Activated CD4-positive, alpha-beta T cell treated with anti-CD3 and anti-CD28 coated beads, Interleukin-2, amount 50 U/mL, for 24 hours (primary cell): ENCODE measurements around the gene ZNF280A.
"Not testable (repeated sequence)": the region's sequence is repeated elsewhere in the genome, so short reads cannot be mapped to it uniquely, and the experiment has no call there.

Source experiments
- DNase-seq, 2 donors: peaks; one replicate each; pipeline ENCODE4 v3.0.0-alpha.2; 2020; ENCODE audit warnings: low read depth in 1 of 2, low spot score in 1 of 2

ZNF280A gene

GRCh38 chr22:22546490-22546889 is 26.4 kb upstream of the ZNF280A start:
- DNase-seq = no peak

- no peak for DNase-seq
Observed at GRCh38 chr22:22545084-22545483, 25.0 kb upstream of the ZNF280A start.

GRCh38 chr22:22538226-22538989 is 18.3 kb upstream of the ZNF280A start:
- DNase-seq = no peak

GRCh38 chr22:22536916-22537315 is 16.8 kb upstream of the ZNF280A start:
- no peak for DNase-seq

- DNase-seq = no peak
Observed at GRCh38 chr22:22536515-22536914, 16.4 kb upstream of the ZNF280A start.

GRCh38 chr22:22535662-22536061 is 15.6 kb upstream of the ZNF280A start:
- DNase-seq = no peak

GRCh38 chr22:22534604-22535415 is 14.7 kb upstream of the ZNF280A start:
- DNase-seq = no peak

- no peak for DNase-seq
Observed at GRCh38 chr22:22533863-22534262, 13.8 kb upstream of the ZNF280A start.

GRCh38 chr22:22533417-22533816 is 13.3 kb upstream of the ZNF280A start:
- no peak for DNase-seq

- not testable (repeated sequence) for DNase-seq
Observed at GRCh38 chr22:22532547-22533071, 12.5 kb upstream of the ZNF280A start.

GRCh38 chr22:22531770-22532546 is 11.9 kb upstream of the ZNF280A start:
- no peak for DNase-seq

- DNase-seq = no peak
Observed at GRCh38 chr22:22528780-22529179, 8.7 kb upstream of the ZNF280A start.

- DNase-seq = no peak
Observed at GRCh38 chr22:22527312-22527711, 7.2 kb upstream of the ZNF280A start.

- no peak for DNase-seq
Observed at GRCh38 chr22:22526125-22526912, 6.2 kb upstream of the ZNF280A start.

GRCh38 chr22:22523494-22523893 is 3.4 kb upstream of the ZNF280A start:
- DNase-seq = no peak

GRCh38 chr22:22521631-22522030 is 1.6 kb upstream of the ZNF280A start:
- DNase-seq = no peak

GRCh38 chr22:22520667-22521602 is 865 bp upstream of the ZNF280A start:
- no peak for DNase-seq

- DNase-seq = no peak
Observed at GRCh38 chr22:22519591-22519990, 479 bp downstream of the ZNF280A start.

GRCh38 chr22:22516992-22517391 is 3.1 kb downstream of the ZNF280A start:
- DNase-seq = no peak

GRCh38 chr22:22515890-22516289 is 4.2 kb downstream of the ZNF280A start:
- DNase-seq = no peak
